Parathyroid adenoma (tissue), 2 donors: ENCODE data around the gene MYO5C.

Experiments
- H2AFZ ChIP-seq: fragments of 300-600 bp; sonication (generic); one replicate; pipeline ENCODE4 v1.7.0; 2017; ENCODE audit warnings: antibody characterized with exemption, mild to moderate bottlenecking
- H3K27ac ChIP-seq: fragments of 300-600 bp; sonication (generic); one replicate; pipeline ENCODE4 v1.7.0; 2017
- H3K27me3 ChIP-seq: fragments of 300-600 bp; sonication (generic); one replicate; pipeline ENCODE4 v1.7.0; 2017; ENCODE audit warnings: low read length; ENCODE audit not compliant: control insufficient read depth, insufficient read depth
- H3K36me3 ChIP-seq: fragments of 300-600 bp; sonication (generic); one replicate; pipeline ENCODE4 v1.7.0; 2017; ENCODE audit warnings: low read length; ENCODE audit not compliant: control insufficient read depth, insufficient read depth
- H3K4me1 ChIP-seq: fragments of 300-600 bp; sonication (generic); one replicate; pipeline ENCODE4 v1.7.0; 2017; ENCODE audit warnings: control low read depth
- H3K4me2 ChIP-seq: fragments of 300-600 bp; sonication (generic); one replicate; pipeline ENCODE4 v1.7.0; 2017; ENCODE audit warnings: low read length
- H3K4me3 ChIP-seq: fragments of 300-600 bp; sonication (generic); one replicate; pipeline ENCODE4 v1.7.0; 2017; ENCODE audit warnings: low read depth, low read length
- H3K79me2 ChIP-seq: fragments of 300-600 bp; sonication (generic); one replicate; pipeline ENCODE4 v1.7.0; 2017; ENCODE audit warnings: control low read depth
- H3K9ac ChIP-seq: fragments of 300-600 bp; sonication (generic); one replicate; pipeline ENCODE4 v1.7.0; 2017; ENCODE audit warnings: mild to moderate bottlenecking
- H3K9me3 ChIP-seq: fragments of 300-600 bp; sonication (generic); one replicate; pipeline ENCODE4 v1.7.0; 2017; ENCODE audit warnings: low read length; ENCODE audit not compliant: control insufficient read depth
- CTCF ChIP-seq: fragments of 300-600 bp; sonication (generic); IDR thresholded peaks from one replicate; pipeline ENCODE4 v1.7.0; 2017; ENCODE audit warnings: antibody characterized with exemption, mild to moderate bottlenecking
- donor health status: primary hyperparathyroidism.

MYO5C gene

GRCh38 chr15:52251144-52251860 lies 44.3 kb downstream of the MYO5C start:
- no peak for TF ChIP-seq CTCF
- no peak overlapping the region for H3K9ac ChIP-seq
- no peaks in the 10 kb centered on the region for H3K4me1 ChIP-seq
- H2AFZ ChIP-seq = no peak overlapping the region
- no peaks in the 10 kb centered on the region for H3K79me2 ChIP-seq
- H3K27me3 ChIP-seq = no peaks in the 10 kb centered on the region
- H3K9me3 ChIP-seq = no peaks in the 10 kb centered on the region
- H3K36me3 ChIP-seq = no peaks in the 10 kb centered on the region
- no peak overlapping the region for H3K4me3 ChIP-seq
- no peak overlapping the region for H3K27ac ChIP-seq
- no peak overlapping the region for H3K4me2 ChIP-seq

GRCh38 chr15:52247461-52247860 lies 48.1 kb downstream of the MYO5C start:
- Histone ChIP-seq H3K27me3 (no peaks in the 10 kb centered on the region), H3K4me3 (no peak overlapping the region), H3K79me2 (no peaks in the 10 kb centered on the region), H3K36me3 (no peaks in the 10 kb centered on the region), H3K9ac (no peak overlapping the region), H3K4me2 (no peak overlapping the region), H3K9me3 (no peaks in the 10 kb centered on the region), H3K4me1 (no peaks in the 10 kb centered on the region), H3K27ac (no peak overlapping the region), H2AFZ (no peak overlapping the region)
- TF ChIP-seq CTCF = no peak

- H3K9ac ChIP-seq = no peak overlapping the region
- H3K27me3 ChIP-seq = no peaks in the 10 kb centered on the region
- no peaks in the 10 kb centered on the region for H3K79me2 ChIP-seq
- no peak overlapping the region for H2AFZ ChIP-seq
- no peak overlapping the region for H3K27ac ChIP-seq
- no peaks in the 10 kb centered on the region for H3K4me1 ChIP-seq
- no peaks in the 10 kb centered on the region for H3K36me3 ChIP-seq
- H3K4me2 ChIP-seq = no peak overlapping the region
- no peak for TF ChIP-seq CTCF
- no peaks in the 10 kb centered on the region for H3K9me3 ChIP-seq
- no peak overlapping the region for H3K4me3 ChIP-seq
Measured at GRCh38 chr15:52246686-52247431, 48.7 kb downstream of the MYO5C start.

- Histone ChIP-seq H3K27me3 (no peaks in the 10 kb centered on the region), H3K4me3 (no peak overlapping the region), H3K9ac (no peak overlapping the region), H3K36me3 (no peaks in the 10 kb centered on the region), H2AFZ (no peak overlapping the region), H3K9me3 (no peaks in the 10 kb centered on the region), H3K4me2 (no peak overlapping the region), H3K79me2 (no peaks in the 10 kb centered on the region), H3K4me1 (no peaks in the 10 kb centered on the region), H3K27ac (no peak overlapping the region)
- no peak for TF ChIP-seq CTCF
Measured at GRCh38 chr15:52243697-52244555, 51.7 kb downstream of the MYO5C start.
